ENCODE data around the gene PRKD2. TPM values are rescaled to one million over a fixed set of nuclear protein-coding genes. Genes with fewer than 3 reads are reported as not detected.

Gene PRKD2
- total and polyA plus RNA-seq, 2 of the 8 experiments (the other 6 are each of a cell fraction or from before 2014, with no cell fraction given), result 24.4 to 63.8 TPM

- WGBS, 2 experiments (ENCODE audit: extremely low coverage in 1 of 2, insufficient coverage in 1 of 2, insufficient read length in 1 of 2, insufficient replicate concordance in 2 of 2, low coverage in 1 of 2, low lambda C conversion rate in 2 of 2, missing lambda C conversion rate in 1 of 2), result 1% methylated on average over 43 of the region's 61 CpGs; no CpG with 5 or more reads in 1 of the 2 experiments
- no peak within 1 kb of the TSS for H4K5ac ChIP-seq (ENCODE audit: insufficient read length, low read depth, low read length)
- no peaks in the 10 kb centered on the region for H3K36me3 ChIP-seq (ENCODE audit: control insufficient read depth in 2 of 4, insufficient read depth in 4 of 4, low read length in 3 of 4)
- H2BK15ac ChIP-seq (ENCODE audit: low read length), result no peak within 1 kb of the TSS
- ChIA-PET CTCF (ENCODE audit: partially characterized antibody) (interaction anchor here (0.6 to 18.2 kb wide), 19 partner anchors 9 to 145 kb away, joined by 3 to 341 read pairs (median 8); no protein-coding TSS in a partner anchor), POLR2A (ENCODE audit: partially characterized antibody) (interaction anchor here (0.7 to 2.3 kb wide), 15 partner anchors 11 to 127 kb away, joined by 3 to 8 read pairs (median 3); partner anchors contain the start of genes CALM3 and SLC1A5)
- peaks cover 0 to 2% of the 10 kb centered on the region in 2 experiments for H4K20me1 ChIP-seq (replicated peaks in 1 of 2; ENCODE audit: control insufficient read depth in 1 of 2, insufficient read depth in 2 of 2, low read length in 2 of 2)
- H3K9me3 ChIP-seq (ENCODE audit: insufficient read depth in 2 of 2, low read depth in 1 of 2, low read length in 1 of 2), result no peaks in the 10 kb centered on the region
- H3K27me3 ChIP-seq (replicated peaks in 1 of 4; ENCODE audit: control insufficient read depth in 3 of 4, extremely low read depth in 1 of 4, insufficient read depth in 3 of 4, low read length in 3 of 4), result peaks cover 0 to 17% (median 11%) of the 10 kb centered on the region in 4 experiments; a peak in 4 of 7 replicates
- no peak within 1 kb of the TSS for H3K4ac ChIP-seq (replicated peaks; ENCODE audit: insufficient read length, low read depth, low read length)
- no peak within 1 kb of the TSS for H4K91ac ChIP-seq (replicated peaks; ENCODE audit: insufficient read length, low read length)
- no peak within 1 kb of the TSS for H2BK20ac ChIP-seq (ENCODE audit: low read length)
- DNase-seq (ENCODE audit: low read depth in 1 of 2, low spot score in 2 of 2) (peak; percentile 100), FAIRE-seq (peak; percentile 79)
- H2BK12ac ChIP-seq (ENCODE audit: low read depth, low read length), result 0 out of 2 replicates have a peak within 1 kb of the TSS, but pooled peaks have one; percentile 62
- H3K79me1 ChIP-seq (ENCODE audit: low read depth, low read length), result no peaks in the 10 kb centered on the region
- H3K4me3 ChIP-seq (ENCODE audit: extremely low read depth in 1 of 4, insufficient read depth in 2 of 4, low read depth in 3 of 4, low read length in 4 of 4), result peak within 1 kb of the TSS; percentile 47 to 71 (median 54)
- no peak within 1 kb of the TSS for H2AK5ac ChIP-seq (ENCODE audit: low read depth, low read length)
- no peak within 1 kb of the TSS for H2BK5ac ChIP-seq (ENCODE audit: low read depth, low read length)
- H3K79me2 ChIP-seq (ENCODE audit: control insufficient read depth in 1 of 2, insufficient read depth in 2 of 2, low read length in 2 of 2), result no peaks in the 10 kb centered on the region
- H3K23ac ChIP-seq (ENCODE audit: insufficient read length), result no peak within 1 kb of the TSS
- no peak within 1 kb of the TSS for H3K56ac ChIP-seq (replicated peaks; ENCODE audit: insufficient read length, low read depth, low read length)
- H3K4me2 ChIP-seq (ENCODE audit: insufficient read depth in 1 of 2, low read depth in 2 of 2, low read length in 2 of 2), result peak within 1 kb of the TSS; percentile 87 to 98
- peak within 1 kb of the TSS in 1 of 4 experiments; percentile 13; a peak in 1 of 7 replicates for H3K9ac ChIP-seq (replicated peaks in 1 of 4; ENCODE audit: extremely low read depth in 1 of 4, low read depth in 3 of 4, low read length in 3 of 4)
- peaks cover 0 to 14% (median 9%) of the 10 kb centered on the region in 4 experiments; a peak in 6 of 7 replicates for H3K4me1 ChIP-seq (replicated peaks in 1 of 4; ENCODE audit: control insufficient read depth in 3 of 4, insufficient read depth in 4 of 4, low read length in 3 of 4)
- H2AFZ ChIP-seq (ENCODE audit: low read length), result no peak within 1 kb of the TSS
- peaks cover 12% of the 10 kb centered on the region; the same call in 1 of the 2 replicates for H3K23me2 ChIP-seq (ENCODE audit: low read depth, low read length)
- no peak within 1 kb of the TSS for H3K14ac ChIP-seq (ENCODE audit: insufficient read length)
- H3K18ac ChIP-seq (ENCODE audit: extremely low read depth, low read length), result peak within 1 kb of the TSS; percentile 5; the same call in 1 of the 2 replicates
- no peak within 1 kb of the TSS for H3K27ac ChIP-seq (ENCODE audit: low read depth, low read length)
- no peak within 1 kb of the TSS for H2BK120ac ChIP-seq (replicated peaks; ENCODE audit: low read depth, low read length)
- no peak within 1 kb of the TSS for H4K8ac ChIP-seq (ENCODE audit: extremely low read depth, insufficient read depth, low read length)
- TF ChIP-seq SIRT6 (IDR thresholded peaks at IDR 0.05; ENCODE audit: low read length), result no peak
- no peak for TF ChIP-seq POU5F1 (IDR thresholded peaks at IDR 0.05; ENCODE audit: low read depth, low read length)
- no peak for TF ChIP-seq CEBPB (IDR thresholded peaks at IDR 0.05; ENCODE audit: low read depth, low read length)
- peak; percentile 55 for TF ChIP-seq NRF1 (IDR thresholded peaks at IDR 0.05; ENCODE audit: low read depth, low read length)
- TF ChIP-seq POLR2A (IDR thresholded peaks at IDR 0.05; ENCODE audit: control extremely low read depth in 1 of 2, low read depth in 2 of 2, low read length in 2 of 2), result no peak
- no peak for TF ChIP-seq NANOG (IDR thresholded peaks at IDR 0.05; ENCODE audit: insufficient read depth, low read depth, low read length, poor library complexity, severe bottlenecking)
- TF ChIP-seq ZNF274 (IDR thresholded peaks at IDR 0.05; ENCODE audit: borderline replicate concordance, extremely low read depth, low read length), result no peak
- no peak for TF ChIP-seq KDM1A (IDR thresholded peaks at IDR 0.05; ENCODE audit: borderline replicate concordance, low read length)
- peak; percentile 64; the same call in 1 of the 2 replicates for TF ChIP-seq MAX (IDR thresholded peaks at IDR 0.05)
- no peak for TF ChIP-seq TAF7 (optimal IDR thresholded peaks at IDR 0.05; ENCODE audit: borderline replicate concordance, low read depth, low read length)
- TF ChIP-seq FOSL1 (IDR thresholded peaks at IDR 0.05; ENCODE audit: insufficient read depth, low read depth, low read length), result no peak
- TF ChIP-seq RNF2 (IDR thresholded peaks at IDR 0.05; ENCODE audit: borderline replicate concordance, low read depth, low read length, missing control alignments, poor library complexity, severe bottlenecking), result no peak
These were observed 55.7 kb downstream of the PRKD2 start, which contains the start of gene DACT3 for GRCh38 chr19:46661020-46661731. TSS of gene DACT3 (minus strand) at chr19:46661182. CDS start at chr19:46661064, 118 bp downstream.

All from H1 (cell line).